ENCODE measurements around the gene LRRC3B. TPM values are rescaled to one million over a fixed set of nuclear protein-coding genes. Genes with fewer than 3 reads are reported as not detected.

LRRC3B gene
- total RNA-seq, 4 donors from 2014 or later, result under 0.01 to 0.52 TPM; not detected in 2

DNA sequence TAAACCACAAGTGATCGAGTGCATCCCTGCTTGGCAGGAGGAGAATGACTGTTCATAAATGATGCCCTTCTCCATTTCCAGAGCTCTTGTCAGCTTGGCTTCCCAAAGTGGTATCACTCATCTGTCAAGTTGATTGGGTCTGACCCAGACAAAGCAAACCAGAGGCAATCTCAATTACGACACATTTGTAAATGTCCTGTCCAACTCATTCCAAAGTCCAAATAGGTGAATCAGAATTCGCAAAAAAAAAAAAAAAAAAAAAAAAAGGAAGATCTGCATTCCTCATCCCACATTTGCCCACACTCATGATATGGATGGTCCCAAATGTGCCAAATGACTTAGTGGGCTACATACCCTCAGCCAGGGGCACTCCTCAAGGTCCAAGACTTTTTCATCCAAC is 91.9 kb downstream of the LRRC3B start:
- intact Hi-C loops (cut with DNase I), result loop anchor here (5.0 kb wide), 1 partner anchor 1067 kb away; no protein-coding TSS in a partner anchor
- TF ChIP-seq EP300 (IDR thresholded peaks at IDR 0.05) (no peak), POLR2A (IDR thresholded peaks at IDR 0.05; ENCODE audit: low read depth) (no peak), POLR2AphosphoS5 (IDR thresholded peaks at IDR 0.05) (no peak)
- TF ChIP-seq, protein P1, sequence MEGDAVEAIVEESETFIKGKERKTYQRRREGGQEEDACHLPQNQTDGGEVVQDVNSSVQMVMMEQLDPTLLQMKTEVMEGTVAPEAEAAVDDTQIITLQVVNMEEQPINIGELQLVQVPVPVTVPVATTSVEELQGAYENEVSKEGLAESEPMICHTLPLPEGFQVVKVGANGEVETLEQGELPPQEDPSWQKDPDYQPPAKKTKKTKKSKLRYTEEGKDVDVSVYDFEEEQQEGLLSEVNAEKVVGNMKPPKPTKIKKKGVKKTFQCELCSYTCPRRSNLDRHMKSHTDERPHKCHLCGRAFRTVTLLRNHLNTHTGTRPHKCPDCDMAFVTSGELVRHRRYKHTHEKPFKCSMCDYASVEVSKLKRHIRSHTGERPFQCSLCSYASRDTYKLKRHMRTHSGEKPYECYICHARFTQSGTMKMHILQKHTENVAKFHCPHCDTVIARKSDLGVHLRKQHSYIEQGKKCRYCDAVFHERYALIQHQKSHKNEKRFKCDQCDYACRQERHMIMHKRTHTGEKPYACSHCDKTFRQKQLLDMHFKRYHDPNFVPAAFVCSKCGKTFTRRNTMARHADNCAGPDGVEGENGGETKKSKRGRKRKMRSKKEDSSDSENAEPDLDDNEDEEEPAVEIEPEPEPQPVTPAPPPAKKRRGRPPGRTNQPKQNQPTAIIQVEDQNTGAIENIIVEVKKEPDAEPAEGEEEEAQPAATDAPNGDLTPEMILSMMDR (IDR thresholded peaks at IDR 0.05), result no peak
- Histone ChIP-seq H3K27ac (replicated peaks in 1 of 4) (no peak overlapping the region), H3K9me3 (no peaks in the 10 kb centered on the region), H3K27me3 (no peaks in the 10 kb centered on the region), H3K4me1 (peaks cover 0 to 11% (median 6%) of the 10 kb centered on the region in 4 donors), H3K4me3 (no peak overlapping the region), H3K36me3 (no peaks in the 10 kb centered on the region)
- WGBS, result 79% methylated on average over 3 of the region's 3 CpGs
- DNase-seq (ENCODE audit: extremely low spot score), result no peak

DNA sequence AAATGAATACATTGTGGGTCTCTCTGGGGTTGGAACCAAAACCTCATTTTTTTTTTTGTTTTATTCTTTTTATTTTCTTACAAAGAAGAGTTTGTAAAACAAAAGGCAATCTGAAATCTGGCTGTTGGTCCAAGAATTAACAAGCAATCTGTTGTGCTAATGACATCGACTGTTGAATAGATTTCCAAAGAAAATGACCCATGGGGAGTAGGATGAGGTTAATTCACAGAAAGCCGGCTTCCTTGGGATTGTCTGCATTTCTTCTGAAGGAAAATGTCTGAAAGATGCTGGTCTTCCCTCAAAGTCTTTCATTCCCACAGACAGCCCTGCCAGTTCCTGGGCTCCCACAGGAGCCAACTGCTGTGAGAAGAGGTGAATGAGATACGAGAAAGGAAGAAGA is 92.9 kb downstream of the LRRC3B start:
- no peak for DNase-seq (ENCODE audit: extremely low spot score)
- TF ChIP-seq, protein P1 (IDR thresholded peaks at IDR 0.05), result no peak
- TF ChIP-seq POLR2AphosphoS5 (IDR thresholded peaks at IDR 0.05) (no peak), POLR2A (IDR thresholded peaks at IDR 0.05; ENCODE audit: low read depth) (no peak), EP300 (IDR thresholded peaks at IDR 0.05) (no peak)

DNA sequence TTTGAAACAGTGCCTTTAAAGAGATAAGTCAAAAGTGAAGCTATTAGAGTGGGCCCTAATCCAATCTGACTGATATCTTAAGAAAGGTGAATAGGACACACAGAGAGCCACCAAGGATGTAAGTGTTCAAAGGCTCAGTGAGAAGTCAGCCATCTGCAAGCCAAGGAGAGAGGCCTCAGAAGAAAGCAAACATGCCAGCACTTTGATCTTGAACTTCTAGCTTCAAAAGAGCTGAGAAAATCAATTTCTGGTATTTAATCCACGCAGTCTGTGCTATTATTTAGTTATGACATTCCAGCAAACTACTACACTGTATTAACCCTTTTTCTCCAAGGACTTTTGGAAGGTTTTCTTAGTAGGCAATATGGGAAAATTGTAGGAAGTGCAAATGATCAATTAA is 95.7 kb downstream of the LRRC3B start:
- no peaks in the 10 kb centered on the region for H3K27me3 ChIP-seq
- H3K4me1 ChIP-seq, result peaks cover 0 to 6% (median 0%) of the 10 kb centered on the region in 4 donors
- TF ChIP-seq EP300 (IDR thresholded peaks at IDR 0.05) (no peak), POLR2AphosphoS5 (IDR thresholded peaks at IDR 0.05) (no peak), POLR2A (IDR thresholded peaks at IDR 0.05; ENCODE audit: low read depth) (no peak)
- TF ChIP-seq, protein P1 (IDR thresholded peaks at IDR 0.05), result no peak
- DNase-seq (ENCODE audit: extremely low spot score), result no peak
- H3K4me3 ChIP-seq, result no peak overlapping the region
- H3K36me3 ChIP-seq, result no peaks in the 10 kb centered on the region
- 71% methylated on average over 1 of the region's 1 CpG for WGBS
- no peaks in the 10 kb centered on the region for H3K9me3 ChIP-seq
- no peak overlapping the region for H3K27ac ChIP-seq (replicated peaks in 1 of 4)
- intact Hi-C loops (cut with DNase I), result no loop called here

More for the DNA sequence above, 92.9 kb downstream of the LRRC3B start:
- no peak overlapping the region for H3K4me3 ChIP-seq
- H3K36me3 ChIP-seq, result no peaks in the 10 kb centered on the region
- H3K9me3 ChIP-seq, result no peaks in the 10 kb centered on the region
- H3K27ac ChIP-seq (replicated peaks in 1 of 4), result no peak overlapping the region
- 77% methylated on average over 3 of the region's 3 CpGs for WGBS
- H3K4me1 ChIP-seq, result peaks cover 0 to 11% (median 6%) of the 10 kb centered on the region in 4 donors
- intact Hi-C loops (cut with DNase I), result no loop called here
- no peaks in the 10 kb centered on the region for H3K27me3 ChIP-seq

DNA sequence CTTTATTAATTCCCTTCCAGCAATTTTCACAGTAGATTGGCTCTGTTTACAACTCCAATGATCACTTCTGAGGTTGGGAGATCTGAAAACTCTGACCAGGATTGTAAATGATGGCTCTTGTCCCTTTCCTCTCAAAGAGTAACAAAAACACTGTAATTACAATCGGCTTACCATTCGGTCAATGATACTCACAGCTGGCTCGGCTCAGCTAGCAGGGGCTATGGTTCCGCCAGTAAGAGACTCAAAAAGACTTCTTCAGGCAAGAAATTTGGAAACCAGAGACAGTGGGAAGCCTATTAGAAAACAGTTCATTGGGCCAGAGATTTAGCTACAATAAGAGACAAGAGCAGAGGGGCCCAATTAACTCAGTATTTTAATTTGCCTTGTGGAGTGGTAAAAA is 96.6 kb downstream of the LRRC3B start:
- WGBS, result 42% methylated on average over 4 of the region's 4 CpGs
- H3K36me3 ChIP-seq, result no peaks in the 10 kb centered on the region
- H3K4me3 ChIP-seq, result no peak overlapping the region
- intact Hi-C loops (cut with DNase I), result no loop called here
- no peaks in the 10 kb centered on the region for H3K9me3 ChIP-seq
- H3K27ac ChIP-seq (replicated peaks in 1 of 4), result no peak overlapping the region
- no peaks in the 10 kb centered on the region for H3K4me1 ChIP-seq
- DNase-seq (ENCODE audit: extremely low spot score), result no peak
- no peaks in the 10 kb centered on the region for H3K27me3 ChIP-seq
- TF ChIP-seq, protein P1 (IDR thresholded peaks at IDR 0.05), result no peak
- no peak for TF ChIP-seq POLR2AphosphoS5 (IDR thresholded peaks at IDR 0.05)
- no peak for TF ChIP-seq EP300 (IDR thresholded peaks at IDR 0.05)
- TF ChIP-seq POLR2A (IDR thresholded peaks at IDR 0.05; ENCODE audit: low read depth), result no peak

DNA sequence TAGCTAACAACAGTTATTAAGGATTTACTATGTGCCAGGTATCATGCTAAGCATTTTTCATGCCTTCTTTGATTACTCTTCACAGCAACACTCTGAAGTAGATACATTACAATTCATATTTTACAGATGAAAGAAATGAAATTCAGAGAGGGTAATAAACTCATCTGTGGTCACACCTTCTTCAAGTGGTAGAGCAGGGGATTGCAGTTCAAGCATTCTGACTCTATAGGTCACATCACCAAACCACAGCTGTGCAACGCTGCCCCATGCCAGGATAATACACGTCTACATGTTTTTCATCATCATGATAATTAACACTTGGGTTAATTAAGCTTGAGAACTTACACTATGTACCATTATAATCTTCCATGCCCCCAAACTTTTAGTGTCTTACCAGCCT is 98.5 kb downstream of the LRRC3B start:
- Histone ChIP-seq H3K4me1 (no peaks in the 10 kb centered on the region), H3K36me3 (no peaks in the 10 kb centered on the region), H3K4me3 (no peak overlapping the region), H3K9me3 (no peaks in the 10 kb centered on the region), H3K27me3 (no peaks in the 10 kb centered on the region), H3K27ac (replicated peaks in 1 of 4) (no peak overlapping the region)
- no peak for DNase-seq (ENCODE audit: extremely low spot score)
- intact Hi-C loops (cut with DNase I), result no loop called here
- TF ChIP-seq POLR2AphosphoS5 (IDR thresholded peaks at IDR 0.05) (no peak), POLR2A (IDR thresholded peaks at IDR 0.05; ENCODE audit: low read depth) (no peak), EP300 (IDR thresholded peaks at IDR 0.05) (no peak)
- TF ChIP-seq, protein P1 (IDR thresholded peaks at IDR 0.05), result no peak
- 67% methylated on average over 2 of the region's 2 CpGs for WGBS
